ENCODE measurements around the gene NPTX2.

DNA sequence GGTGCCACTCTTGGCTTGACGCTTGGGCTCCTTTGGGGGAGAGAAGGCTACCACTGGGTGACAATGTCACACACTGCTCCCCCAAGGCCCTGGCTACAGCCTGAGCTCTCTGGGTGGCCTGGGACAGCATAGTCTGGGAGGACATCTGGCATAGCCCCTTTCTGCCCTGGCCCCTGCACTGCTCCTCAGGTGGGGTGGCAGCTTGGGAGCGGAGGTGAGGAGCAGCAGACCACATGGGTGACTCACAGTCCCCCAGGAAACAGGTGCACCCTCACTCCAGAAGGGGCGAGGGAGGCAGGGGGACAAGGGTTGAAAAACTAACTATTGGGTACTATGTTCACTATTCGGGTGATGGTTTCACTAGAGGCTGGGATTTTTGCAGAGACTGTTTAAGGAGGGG, 45.2 kb downstream of the NPTX2 start:
- TF ChIP-seq, protein P1, sequence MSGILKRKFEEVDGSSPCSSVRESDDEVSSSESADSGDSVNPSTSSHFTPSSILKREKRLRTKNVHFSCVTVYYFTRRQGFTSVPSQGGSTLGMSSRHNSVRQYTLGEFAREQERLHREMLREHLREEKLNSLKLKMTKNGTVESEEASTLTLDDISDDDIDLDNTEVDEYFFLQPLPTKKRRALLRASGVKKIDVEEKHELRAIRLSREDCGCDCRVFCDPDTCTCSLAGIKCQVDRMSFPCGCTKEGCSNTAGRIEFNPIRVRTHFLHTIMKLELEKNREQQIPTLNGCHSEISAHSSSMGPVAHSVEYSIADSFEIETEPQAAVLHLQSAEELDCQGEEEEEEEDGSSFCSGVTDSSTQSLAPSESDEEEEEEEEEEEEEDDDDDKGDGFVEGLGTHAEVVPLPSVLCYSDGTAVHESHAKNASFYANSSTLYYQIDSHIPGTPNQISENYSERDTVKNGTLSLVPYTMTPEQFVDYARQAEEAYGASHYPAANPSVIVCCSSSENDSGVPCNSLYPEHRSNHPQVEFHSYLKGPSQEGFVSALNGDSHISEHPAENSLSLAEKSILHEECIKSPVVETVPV (CRISPR knock-in tag; IDR thresholded peaks at IDR 0.05) = no peak
- TF ChIP-seq ZNF8 (CRISPR knock-in tag; IDR thresholded peaks at IDR 0.05) = no peak

Data from SK-N-SH treated with all-trans-retinoic acid at 6 μM for 48 hours (cell line).